KOPT-K1 (cell line): ENCODE data around the gene GLIS1.

Experiments
- H3K27ac ChIP-seq: fragments of 200-600 bp; sonication (generic); 2 replicates; pipeline ENCODE4 v1.5.1; 2016; ENCODE audit warnings: antibody characterized with exemption, mild to moderate bottlenecking, low read depth, low read length; ENCODE audit not compliant: poor library complexity, severe bottlenecking
- H3K36me3 ChIP-seq: fragments of 200-600 bp; sonication (generic); 2 replicates; pipeline ENCODE4 v1.5.1; 2017; ENCODE audit warnings: antibody characterized with exemption, mild to moderate bottlenecking, low read length, moderate library complexity; ENCODE audit not compliant: insufficient read depth
- H3K9me3 ChIP-seq: fragments of 200-600 bp; sonication (generic); 2 replicates; pipeline ENCODE4 v1.5.1; 2017; ENCODE audit warnings: antibody characterized with exemption, low read length, mild to moderate bottlenecking; ENCODE audit not compliant: insufficient read depth, poor library complexity, severe bottlenecking

Gene GLIS1

DNA sequence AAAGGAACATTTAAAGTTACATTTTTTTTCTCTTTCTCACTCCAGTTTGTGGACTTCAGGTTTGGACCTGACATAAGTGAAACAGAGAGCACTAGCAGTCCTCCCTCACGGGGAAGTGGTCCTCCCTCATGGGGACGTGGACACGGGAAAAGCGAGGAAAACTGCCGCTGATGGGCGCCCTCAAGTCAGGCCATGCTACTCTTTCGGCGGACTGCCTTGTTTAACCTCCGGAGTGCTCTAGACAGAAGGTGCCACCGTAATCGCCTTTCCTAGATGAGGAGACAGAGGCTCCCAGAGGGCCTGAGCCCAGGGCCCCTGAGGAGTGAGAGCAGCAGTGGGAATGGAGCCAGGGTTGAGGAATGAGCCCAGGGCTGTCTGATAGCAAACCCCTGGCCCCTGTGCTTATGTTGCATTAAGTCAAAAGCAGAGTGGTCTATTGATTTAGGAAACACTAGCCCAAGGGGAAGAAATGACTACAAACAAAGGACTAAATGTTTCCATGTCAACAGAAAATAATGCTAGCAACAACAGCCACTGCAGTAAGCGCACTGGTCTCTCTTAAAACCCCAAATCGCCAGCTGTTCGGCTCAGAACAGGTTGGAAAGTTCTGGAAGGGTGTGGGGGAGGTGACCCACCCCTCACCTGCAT, 195.7 kb downstream of the GLIS1 start:
- H3K36me3 ChIP-seq = no peaks in the 10 kb centered on the region
- no peak overlapping the region for H3K27ac ChIP-seq
- no peaks in the 10 kb centered on the region for H3K9me3 ChIP-seq

DNA sequence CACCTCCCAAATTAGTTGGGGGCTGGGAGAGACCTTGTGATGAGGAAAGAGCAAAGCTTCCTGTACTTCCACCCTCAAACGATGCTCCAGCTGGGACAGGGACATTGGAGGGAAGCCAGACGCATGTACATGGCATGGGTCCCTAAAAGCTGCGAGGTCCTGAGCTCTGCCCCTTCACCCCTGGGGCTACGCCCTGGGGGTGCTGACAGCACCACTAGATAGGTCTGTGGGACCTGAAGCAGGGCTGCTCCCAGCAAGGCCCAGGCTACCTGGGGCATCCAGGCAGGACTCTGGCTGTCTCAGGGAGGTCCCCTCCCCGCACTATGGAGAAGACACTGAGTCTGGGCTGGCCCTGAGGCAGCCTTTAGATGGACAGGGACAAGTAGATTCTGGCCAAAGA, 196.4 kb downstream of the GLIS1 start:
- no peaks in the 10 kb centered on the region for H3K9me3 ChIP-seq
- no peak overlapping the region for H3K27ac ChIP-seq
- H3K36me3 ChIP-seq = no peaks in the 10 kb centered on the region

DNA sequence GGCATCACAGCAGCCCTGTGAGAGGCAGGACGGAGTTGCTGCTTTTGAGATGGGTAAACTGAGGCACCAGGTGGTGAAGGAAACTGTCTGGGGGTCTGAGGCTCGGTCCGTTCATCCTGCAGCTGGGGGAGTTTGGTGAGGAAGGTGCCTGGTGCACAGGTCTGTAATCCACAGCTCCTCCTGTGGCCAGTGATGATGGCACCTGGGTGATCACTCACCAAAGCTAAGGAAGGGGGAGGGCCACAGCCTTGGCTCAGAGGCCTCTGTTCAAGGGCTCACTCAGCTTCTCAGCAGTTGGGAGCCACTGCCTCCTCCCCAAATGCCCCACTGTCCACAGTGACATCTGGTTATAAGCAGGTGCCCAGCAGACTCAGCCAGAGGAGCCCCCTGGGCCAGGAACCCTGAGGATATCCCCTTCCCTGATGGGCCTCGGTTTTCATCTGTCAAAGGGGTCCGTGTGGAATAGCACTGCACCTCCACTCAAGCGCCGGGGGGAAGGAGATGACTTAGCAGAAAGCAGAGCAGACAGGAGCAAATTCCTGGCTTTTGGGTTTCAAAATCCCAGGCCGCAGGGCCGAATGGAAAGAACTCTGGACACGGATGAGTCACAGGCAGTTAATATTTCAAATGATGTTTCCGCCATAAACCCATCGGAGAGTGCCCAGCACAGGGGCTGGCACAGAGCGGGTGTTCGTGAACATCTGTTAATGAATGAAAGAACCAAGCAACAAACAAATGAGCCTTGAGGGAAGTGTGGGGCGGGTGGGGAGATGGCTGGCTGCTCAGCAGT, 197.0 kb downstream of the GLIS1 start:
- no peak overlapping the region for H3K27ac ChIP-seq
- H3K9me3 ChIP-seq = no peaks in the 10 kb centered on the region
- H3K36me3 ChIP-seq = no peaks in the 10 kb centered on the region

DNA sequence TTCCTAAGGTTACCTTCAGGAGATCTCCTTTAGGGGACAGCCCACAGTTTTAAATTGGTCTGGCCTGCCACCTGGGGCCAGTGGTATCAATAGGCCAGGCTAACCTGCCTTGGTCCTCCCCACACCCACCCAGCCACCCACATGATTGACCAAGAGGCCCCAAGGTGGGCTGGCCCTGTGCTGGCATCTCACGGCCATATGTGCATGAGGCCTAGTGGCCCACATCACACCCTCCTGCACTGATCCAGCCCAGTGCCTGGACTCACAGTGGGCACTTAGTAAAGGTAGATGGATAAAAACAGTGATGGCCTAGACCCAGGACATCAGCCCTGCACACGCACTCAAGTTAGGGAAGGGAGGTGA, 197.7 kb downstream of the GLIS1 start:
- Histone ChIP-seq H3K9me3 (no peaks in the 10 kb centered on the region), H3K27ac (no peak overlapping the region), H3K36me3 (no peaks in the 10 kb centered on the region)

DNA sequence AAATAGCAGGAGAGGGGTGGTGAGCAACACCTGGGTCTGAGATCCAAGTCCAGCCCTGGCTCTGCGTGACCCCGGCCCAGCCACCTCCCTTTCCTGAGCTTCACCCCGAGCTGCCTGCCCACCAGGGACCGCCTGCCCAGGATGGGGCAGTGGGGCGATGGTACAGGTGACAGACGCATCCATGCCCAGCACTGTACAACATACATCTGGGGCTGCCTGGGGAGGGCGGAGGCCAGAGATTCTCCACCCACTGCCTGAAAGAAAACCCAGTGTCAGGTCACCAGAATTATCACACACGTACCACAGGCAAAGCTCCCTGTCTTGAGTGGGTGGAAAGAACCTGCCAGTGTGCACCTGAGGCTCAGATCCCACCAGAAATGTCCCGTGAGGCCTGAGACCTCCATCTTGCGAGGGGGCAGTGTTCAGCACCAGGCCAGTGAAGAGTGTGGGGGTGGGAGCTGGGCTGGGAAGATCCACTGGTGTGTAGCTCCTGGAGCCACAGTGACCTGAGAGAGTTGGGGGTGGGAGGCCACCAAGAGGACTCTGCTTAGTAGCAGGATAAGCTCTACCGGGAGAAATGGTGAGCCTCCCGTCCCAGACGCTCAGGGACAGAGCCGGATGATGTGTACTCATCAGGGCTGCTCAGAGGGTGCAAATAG, 198.2 kb downstream of the GLIS1 start:
- H3K36me3 ChIP-seq = no peaks in the 10 kb centered on the region
- no peaks in the 10 kb centered on the region for H3K9me3 ChIP-seq
- H3K27ac ChIP-seq = no peak overlapping the region

DNA sequence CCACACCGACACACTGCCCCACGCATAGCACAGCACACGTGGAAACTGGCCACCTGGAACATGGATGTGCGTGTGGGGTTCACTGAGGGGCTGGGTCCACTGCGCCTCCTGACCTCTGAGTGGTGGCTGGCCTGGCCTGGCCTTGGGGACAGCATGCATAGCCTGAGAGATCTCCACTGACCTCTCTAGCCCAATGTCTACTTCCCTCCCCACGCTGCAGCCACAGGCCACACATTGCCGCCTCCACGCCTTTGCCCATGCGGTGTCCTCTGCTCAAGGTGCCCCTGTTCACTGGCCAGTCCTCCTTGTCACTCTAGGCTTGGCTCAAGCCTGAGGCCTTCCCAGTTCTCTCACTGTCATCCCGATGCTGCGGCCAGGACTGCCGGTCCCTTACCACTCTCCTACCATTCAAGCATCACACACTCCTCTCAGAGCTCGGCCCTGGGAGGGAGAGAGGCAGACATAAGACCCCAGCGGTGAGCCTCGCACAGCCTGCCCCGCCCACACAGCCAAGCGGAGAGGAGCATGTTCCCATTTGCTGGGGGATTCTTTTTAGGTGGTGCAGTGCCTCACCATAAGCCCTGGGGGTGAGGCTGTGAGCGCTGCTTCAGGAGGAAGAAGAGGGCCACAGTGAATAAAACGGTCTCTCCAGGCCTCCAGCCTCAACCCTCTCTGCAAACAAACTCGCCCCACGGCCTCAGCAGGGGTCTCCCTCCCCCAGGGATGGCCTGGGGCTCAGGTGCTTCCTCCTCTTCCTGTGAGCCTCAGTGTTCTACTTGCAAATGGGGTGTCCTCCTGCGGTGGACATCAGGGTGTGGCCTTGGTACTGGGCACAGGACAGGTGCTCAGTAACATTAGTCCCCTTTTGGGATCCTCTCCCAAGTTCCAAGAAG, 199.0 kb downstream of the GLIS1 start:
- no peak overlapping the region for H3K27ac ChIP-seq

DNA sequence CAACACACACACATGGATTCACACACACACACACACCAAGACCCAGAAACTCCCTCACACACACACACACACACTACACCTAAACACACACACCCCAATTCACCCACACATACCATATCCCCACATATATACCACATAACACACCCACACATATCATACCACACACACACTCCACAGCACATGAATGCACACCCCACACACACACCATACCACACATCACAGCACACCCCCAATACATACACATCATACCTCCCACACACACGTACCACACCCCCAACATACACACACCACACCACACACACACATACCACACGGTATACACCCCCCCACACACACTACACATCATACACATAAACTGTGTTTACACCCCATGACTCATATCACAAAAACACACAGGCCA, 199.7 kb downstream of the GLIS1 start:
- no peaks in the 10 kb centered on the region for H3K36me3 ChIP-seq

More for the DNA sequence above, 199.0 kb downstream of the GLIS1 start:
- Histone ChIP-seq H3K36me3 (no peaks in the 10 kb centered on the region), H3K9me3 (no peaks in the 10 kb centered on the region)

DNA sequence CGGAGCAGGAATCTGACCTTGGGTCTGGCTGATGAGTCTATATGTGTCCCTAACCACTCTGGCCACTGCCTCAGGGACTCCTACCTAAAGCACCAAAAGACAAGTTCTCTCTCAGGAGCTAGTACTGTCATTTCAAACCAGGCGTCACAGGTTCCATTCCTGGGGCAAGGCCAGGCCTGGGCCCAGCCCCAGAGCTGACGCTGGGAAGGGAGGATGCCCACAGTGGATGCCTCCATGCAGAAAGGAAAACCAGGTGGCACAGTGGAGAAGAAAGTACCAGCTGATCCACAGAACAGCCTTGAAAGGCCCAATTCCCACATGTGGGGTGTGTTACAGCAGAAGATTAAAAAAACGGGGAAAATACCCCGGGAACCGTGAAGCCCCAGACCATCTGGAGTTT, 202.4 kb downstream of the GLIS1 start:
- H3K9me3 ChIP-seq = no peaks in the 10 kb centered on the region
- no peak overlapping the region for H3K27ac ChIP-seq
- H3K36me3 ChIP-seq = no peaks in the 10 kb centered on the region

More for the DNA sequence above, 199.7 kb downstream of the GLIS1 start:
- H3K9me3 ChIP-seq = no peaks in the 10 kb centered on the region
- no peak overlapping the region for H3K27ac ChIP-seq

DNA sequence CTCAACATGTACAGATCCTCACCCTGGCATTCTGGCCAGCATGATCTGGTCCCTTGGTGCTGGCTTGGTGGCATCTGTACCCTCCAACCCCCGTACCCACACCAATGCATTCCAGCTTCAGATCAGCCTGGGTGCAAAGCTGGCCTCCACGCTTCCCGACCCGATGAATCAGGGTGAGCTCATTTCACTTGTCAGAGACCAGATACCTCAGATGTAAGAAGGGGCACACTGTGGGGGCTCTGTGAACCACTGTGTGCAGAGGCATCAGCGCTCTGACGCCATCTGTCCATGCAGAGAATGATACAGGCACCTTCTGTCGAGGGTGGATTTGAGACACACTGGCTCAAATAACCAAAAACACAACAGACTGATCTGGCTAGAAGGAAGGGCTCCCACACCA, 203.1 kb downstream of the GLIS1 start:
- no peak overlapping the region for H3K27ac ChIP-seq
- H3K9me3 ChIP-seq = no peaks in the 10 kb centered on the region
- no peaks in the 10 kb centered on the region for H3K36me3 ChIP-seq

DNA sequence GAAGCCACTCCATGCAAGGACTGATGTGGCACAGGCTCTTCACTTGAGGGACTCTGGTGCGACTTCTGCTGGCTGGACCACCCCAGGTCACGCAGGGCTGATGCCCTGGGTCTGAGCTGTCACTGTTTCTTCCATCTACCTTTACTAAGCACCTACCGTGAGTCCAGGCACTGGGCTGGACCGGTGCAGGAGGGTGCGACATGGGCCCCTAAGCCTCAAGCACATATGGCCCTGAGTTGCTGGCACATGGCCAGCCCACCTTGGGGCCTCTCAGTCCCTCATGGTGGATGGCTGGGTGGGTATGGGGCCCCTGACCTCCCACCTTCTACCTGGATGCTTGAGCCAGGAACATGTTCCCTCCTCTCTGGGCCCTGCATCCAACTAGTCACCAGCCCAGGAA, 203.7 kb downstream of the GLIS1 start:
- Histone ChIP-seq H3K9me3 (no peaks in the 10 kb centered on the region), H3K27ac (no peak overlapping the region), H3K36me3 (no peaks in the 10 kb centered on the region)

DNA sequence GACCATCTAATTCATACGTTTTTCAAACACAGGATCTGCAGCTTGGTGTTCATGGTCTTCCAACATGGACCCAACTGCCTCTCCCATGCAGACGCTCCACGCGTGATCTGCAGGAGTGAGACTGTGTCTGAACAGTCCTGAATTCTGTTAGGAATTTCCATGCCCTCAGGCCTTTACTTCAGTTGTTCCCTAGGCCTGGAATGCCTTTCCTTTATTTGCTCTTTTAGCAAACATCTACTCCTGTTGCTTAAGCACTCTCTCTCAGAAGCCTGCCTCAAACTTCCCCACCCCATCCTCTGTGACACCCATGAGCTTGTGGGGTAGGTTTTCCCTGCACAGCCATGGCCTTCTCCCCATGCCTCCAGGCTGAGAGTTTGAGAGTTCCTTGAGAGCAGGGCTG, 206.1 kb downstream of the GLIS1 start:
- Histone ChIP-seq H3K27ac (no peak overlapping the region), H3K9me3 (no peaks in the 10 kb centered on the region), H3K36me3 (no peaks in the 10 kb centered on the region)

DNA sequence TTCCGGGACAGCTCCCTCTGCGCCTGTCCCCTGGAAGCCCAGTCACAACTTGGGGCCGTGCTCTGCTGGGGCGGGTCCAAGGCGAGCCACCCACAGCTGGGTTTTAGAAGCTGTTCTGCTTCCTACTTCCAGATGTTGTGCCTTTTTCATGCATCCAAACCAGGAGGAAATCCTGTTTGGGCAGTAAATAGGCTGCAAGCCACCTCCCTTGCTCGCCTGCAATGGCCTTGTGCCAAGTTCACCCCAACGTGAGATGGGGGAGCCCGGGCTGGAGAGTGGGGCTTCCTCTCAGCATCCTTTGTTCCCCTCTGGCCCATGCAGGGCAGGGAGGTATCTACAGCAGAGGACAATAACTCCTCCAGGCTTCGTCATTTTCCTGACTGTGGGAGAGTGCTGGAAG, 206.6 kb downstream of the GLIS1 start:
- Histone ChIP-seq H3K9me3 (no peaks in the 10 kb centered on the region), H3K36me3 (no peaks in the 10 kb centered on the region), H3K27ac (no peak overlapping the region)

DNA sequence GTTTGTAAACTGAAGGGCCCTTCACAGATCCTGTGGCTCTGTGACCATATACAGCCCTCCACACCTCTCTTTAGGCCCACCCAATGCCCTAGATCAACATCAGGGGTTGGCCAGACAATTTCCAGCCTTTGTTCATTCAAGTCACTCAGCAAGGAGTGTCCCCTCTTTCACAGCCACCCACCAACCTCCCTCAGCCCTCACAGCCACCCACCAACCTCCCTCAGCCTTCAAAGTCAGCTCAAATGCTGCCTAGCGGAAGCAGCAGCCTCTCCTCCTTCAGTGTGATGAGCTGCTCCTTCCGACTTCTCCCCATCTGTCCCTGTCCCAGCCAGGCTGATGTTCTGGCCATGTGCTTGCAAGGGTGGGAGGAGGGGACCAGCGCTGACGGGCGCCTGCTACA, 208.4 kb downstream of the GLIS1 start:
- Histone ChIP-seq H3K36me3 (no peaks in the 10 kb centered on the region), H3K27ac (no peak overlapping the region), H3K9me3 (no peaks in the 10 kb centered on the region)

DNA sequence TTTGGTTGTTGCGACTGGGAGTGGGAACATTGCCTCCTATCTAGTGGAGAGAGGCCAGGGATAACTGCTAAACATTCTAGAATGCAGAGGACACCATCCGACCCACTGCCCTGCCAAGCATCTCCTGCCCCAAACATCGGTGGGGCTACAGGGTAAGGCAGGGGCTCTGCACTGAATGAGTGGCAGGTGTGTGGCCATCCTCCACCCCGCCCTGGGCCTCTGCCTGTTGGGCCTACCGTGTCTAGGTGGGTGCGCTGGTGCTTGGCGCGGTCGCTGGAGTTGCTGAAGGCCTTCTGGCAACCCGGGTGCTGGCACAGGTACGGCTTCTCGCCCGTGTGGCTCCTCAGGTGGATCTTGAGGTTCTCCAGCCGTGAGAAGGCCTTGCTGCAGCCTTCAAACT, 209.4 kb downstream of the GLIS1 start:
- Histone ChIP-seq H3K36me3 (no peaks in the 10 kb centered on the region), H3K27ac (no peak overlapping the region), H3K9me3 (no peaks in the 10 kb centered on the region)

DNA sequence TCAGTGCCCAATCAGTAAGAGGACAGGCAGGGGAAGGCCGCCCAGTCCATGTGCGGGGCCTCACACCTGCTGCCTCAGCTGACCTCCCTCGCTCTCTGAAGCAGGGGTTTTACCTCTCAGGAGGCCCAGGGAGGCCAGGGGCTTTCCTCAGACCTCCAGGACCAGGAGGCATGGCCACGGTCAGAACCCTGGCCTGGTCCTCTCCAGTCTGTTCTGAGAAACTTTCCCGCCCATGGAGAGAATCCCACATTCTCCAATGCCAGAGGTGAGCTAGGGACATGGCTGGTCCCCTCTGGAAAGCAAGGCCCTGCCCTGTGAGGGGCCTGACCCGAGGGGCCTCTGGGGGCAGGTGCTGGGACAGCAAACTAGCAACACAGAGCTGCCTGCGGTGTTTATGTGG, 211.6 kb downstream of the GLIS1 start:
- Histone ChIP-seq H3K27ac (no peak overlapping the region), H3K9me3 (no peaks in the 10 kb centered on the region), H3K36me3 (no peaks in the 10 kb centered on the region)
